ENCODE measurements around the gene MARCHF3.

DNA sequence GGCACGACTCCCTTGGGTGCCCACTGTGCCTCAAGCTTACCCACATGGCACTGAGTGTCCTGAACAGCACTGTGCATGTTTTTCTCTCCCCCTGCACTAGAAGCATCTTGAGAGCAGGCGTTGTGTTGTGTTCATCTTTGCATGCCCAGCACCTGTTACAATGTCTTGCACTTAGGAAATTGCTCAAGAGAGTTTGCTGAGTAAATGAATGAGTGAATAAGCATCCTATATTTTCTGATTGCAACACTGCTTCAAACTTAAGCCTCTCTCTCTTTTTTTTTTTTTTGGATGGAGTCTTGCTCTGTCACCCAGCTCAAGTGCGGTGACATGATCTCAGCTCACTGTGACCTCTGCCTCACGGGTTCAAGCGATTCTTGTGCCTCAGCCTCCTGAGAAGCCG, 158.9 kb downstream of the MARCHF3 start:
- TF ChIP-seq EZH2 (IDR thresholded peaks at IDR 0.05; ENCODE audit: borderline replicate concordance, control insufficient read depth, low read depth, low read length): no peak
- no peak for TF ChIP-seq BMI1 (IDR thresholded peaks at IDR 0.05; ENCODE audit: borderline replicate concordance)
- TF ChIP-seq, protein P1, sequence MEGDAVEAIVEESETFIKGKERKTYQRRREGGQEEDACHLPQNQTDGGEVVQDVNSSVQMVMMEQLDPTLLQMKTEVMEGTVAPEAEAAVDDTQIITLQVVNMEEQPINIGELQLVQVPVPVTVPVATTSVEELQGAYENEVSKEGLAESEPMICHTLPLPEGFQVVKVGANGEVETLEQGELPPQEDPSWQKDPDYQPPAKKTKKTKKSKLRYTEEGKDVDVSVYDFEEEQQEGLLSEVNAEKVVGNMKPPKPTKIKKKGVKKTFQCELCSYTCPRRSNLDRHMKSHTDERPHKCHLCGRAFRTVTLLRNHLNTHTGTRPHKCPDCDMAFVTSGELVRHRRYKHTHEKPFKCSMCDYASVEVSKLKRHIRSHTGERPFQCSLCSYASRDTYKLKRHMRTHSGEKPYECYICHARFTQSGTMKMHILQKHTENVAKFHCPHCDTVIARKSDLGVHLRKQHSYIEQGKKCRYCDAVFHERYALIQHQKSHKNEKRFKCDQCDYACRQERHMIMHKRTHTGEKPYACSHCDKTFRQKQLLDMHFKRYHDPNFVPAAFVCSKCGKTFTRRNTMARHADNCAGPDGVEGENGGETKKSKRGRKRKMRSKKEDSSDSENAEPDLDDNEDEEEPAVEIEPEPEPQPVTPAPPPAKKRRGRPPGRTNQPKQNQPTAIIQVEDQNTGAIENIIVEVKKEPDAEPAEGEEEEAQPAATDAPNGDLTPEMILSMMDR (IDR thresholded peaks at IDR 0.05 in 2 of 3, conservative IDR thresholded peaks at IDR 0.05 in 1 of 3; ENCODE audit: control insufficient read depth in 2 of 3, extremely low read depth in 1 of 3, insufficient read depth in 1 of 3, low read depth in 3 of 3, low read length in 3 of 3): no peak

Measured in GM12878 (cell line).